ENCODE data around the gene UGP2.

DNA sequence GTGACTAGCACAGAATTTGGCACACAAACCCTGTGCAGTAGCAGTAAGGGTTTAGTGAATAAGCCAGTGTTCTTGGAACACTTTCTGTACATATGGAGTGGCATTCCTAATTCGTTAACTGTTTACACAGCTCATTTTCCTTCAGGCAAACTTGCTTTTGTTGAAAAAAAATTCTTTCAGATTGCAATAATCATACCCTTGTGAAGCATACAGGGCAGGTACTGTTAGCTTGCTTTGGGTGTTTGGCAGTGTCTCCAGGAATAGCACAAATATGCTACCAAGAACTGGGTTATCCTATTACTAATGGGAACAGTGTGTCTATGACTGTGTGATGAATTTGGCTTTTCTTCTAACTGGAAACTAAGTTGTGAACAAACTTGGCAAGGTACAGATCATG is 33.4 kb downstream of the UGP2 start:
- TF ChIP-seq POLR2A (IDR thresholded peaks at IDR 0.05) = no peak
- TF ChIP-seq, protein P1, sequence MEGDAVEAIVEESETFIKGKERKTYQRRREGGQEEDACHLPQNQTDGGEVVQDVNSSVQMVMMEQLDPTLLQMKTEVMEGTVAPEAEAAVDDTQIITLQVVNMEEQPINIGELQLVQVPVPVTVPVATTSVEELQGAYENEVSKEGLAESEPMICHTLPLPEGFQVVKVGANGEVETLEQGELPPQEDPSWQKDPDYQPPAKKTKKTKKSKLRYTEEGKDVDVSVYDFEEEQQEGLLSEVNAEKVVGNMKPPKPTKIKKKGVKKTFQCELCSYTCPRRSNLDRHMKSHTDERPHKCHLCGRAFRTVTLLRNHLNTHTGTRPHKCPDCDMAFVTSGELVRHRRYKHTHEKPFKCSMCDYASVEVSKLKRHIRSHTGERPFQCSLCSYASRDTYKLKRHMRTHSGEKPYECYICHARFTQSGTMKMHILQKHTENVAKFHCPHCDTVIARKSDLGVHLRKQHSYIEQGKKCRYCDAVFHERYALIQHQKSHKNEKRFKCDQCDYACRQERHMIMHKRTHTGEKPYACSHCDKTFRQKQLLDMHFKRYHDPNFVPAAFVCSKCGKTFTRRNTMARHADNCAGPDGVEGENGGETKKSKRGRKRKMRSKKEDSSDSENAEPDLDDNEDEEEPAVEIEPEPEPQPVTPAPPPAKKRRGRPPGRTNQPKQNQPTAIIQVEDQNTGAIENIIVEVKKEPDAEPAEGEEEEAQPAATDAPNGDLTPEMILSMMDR (IDR thresholded peaks at IDR 0.05) = no peak
- no peak for TF ChIP-seq POLR2AphosphoS5 (IDR thresholded peaks at IDR 0.05)
- TF ChIP-seq EP300 (IDR thresholded peaks at IDR 0.05) = no peak

Data from upper lobe of left lung (tissue), 4 donors.